Measurements from ENCODE around the gene COX6B2. TPM values are rescaled to one million over a fixed set of nuclear protein-coding genes. Genes with fewer than 3 reads are reported as not detected.

The COX6B2 gene
- total RNA-seq, 1 donor from 2014 or later = not detected

DNA sequence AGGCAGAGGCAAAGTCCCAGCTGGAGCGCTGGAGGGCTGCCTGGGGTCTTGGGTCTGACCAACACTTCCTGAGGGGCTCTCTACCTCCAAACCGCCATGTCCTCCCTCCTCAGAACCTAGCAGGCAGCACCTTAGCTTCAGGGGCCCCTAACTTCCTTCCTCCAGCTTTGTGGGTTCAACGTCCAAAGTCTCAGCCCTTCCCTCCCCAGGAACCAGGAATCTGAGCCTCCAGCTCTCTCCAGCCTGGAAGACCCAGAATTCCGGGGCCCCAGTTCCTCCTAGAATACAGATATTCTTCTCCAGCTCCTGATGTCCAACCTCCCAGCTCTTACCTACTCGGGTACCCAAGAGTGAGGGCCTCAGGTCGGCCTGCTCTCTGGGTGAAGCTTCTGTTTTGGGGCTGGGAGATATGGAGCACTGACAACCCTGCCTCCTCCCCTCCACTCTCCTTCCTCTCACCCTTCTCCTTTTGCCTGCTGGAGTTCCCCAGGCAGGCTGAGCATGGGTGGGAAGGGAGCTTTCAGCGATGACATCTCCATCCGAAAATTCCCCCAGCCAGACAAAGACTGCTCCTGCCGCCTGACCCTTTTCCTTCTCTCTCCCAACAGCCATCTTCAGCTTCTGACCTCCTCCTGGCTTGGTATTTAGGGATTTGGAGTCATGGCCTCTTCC, 32.9 kb downstream of the COX6B2 start:
- no peak for ATAC-seq
- DNase-seq = no peak
- intact Hi-C loops (cut with micrococcal nuclease) = no loop called here

DNA sequence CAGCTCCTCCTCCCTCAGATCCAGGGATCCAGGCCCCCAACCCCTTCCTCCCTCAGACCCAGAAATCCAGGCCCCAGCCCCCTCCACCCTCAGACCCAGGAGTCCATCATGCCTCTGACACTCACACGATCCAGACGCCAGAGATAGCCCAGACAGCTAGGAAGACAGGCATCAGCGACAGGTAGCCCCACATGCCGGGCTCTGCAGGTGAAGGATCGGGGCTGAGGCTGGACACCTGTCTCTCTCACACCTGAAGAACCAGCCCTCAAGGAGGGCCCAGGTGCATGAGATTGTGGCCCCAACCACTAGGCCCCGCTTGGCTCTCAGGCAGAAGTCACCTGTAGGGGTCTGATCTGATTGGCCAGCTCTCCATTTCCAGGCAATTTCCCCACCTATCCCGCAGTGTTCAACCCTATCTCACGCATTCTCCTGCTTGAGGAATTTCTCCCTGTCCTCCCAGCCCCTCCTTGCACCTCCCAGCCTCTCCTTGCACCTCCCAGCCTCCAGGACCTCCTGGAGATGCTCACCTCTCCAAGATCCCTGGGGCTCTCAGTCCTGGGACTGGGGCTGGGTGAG, 33.6 kb downstream of the COX6B2 start:
- DNase-seq = no peak
- no peak for ATAC-seq
- intact Hi-C loops (cut with micrococcal nuclease) = no loop called here

DNA sequence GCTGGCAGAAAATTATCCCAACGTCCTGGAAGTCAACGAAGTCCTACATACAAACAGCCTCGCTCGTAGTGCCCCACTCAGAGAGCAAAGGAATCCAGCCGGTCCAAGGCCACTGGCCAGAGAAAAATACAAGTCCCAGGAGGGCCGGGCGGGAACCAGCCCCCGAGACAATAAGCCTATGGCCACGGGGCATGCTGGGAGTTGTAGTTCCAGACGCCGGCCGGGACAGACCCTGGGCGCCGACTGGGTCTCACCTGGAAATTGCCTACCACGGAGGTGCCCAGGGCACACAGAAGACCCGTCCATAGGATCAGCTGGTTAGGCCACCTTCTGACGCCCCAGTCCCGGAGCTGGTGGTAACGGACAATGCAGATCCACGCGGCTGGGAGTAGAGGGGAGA, 34.7 kb downstream of the COX6B2 start:
- intact Hi-C loops (cut with micrococcal nuclease) = no loop called here
- peak; percentile 60 for DNase-seq
- peak; percentile 65 for ATAC-seq

DNA sequence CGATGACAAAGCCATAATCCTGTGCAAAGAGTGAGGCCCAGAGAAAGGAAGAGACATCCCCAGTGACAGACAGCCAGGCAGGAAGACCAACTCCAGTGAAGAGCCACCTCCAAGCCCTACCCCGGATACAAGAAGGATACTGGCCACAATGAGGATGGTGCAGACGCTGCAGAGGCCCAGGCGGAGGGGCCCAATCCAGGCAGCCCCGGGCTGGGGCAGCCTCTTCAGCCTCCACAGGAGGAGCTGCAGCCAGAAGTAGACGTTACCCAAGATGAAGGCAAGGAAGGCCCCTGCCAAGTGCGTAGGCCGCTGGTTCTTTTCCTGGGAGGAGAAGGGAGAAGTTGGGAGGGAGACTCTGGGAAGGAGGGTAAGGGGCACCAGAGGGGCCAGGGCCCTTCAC, 37.9 kb downstream of the COX6B2 start:
- DNase-seq = no peak
- intact Hi-C loops (cut with micrococcal nuclease) = no loop called here
- no peak for ATAC-seq

DNA sequence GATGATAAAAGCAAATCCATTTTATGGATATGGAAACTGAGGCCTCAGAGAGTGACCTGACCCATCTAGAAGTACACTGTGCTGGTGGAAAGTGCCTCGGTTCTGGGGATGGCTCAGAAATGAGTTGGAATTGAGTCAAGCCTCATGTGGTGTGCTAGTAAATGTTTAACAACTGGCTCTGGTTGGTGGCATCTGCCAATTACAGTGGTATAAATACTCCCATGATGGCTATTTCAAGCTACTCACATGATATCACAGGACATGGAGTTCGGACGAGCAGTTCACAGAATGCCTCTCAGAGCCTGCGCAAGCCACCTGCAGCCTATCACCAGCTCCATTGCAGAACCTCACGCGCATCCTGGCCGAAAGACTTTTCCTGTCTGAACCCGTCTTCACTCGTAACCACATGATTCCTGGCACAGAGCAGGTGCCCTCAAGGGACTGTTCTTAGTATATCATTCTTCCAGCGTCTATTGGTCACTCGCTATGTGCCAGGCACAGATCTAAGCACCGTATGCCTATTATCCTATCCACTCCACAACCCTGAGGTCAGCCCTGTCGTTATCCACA, 38.5 kb downstream of the COX6B2 start:
- intact Hi-C loops (cut with micrococcal nuclease) = no loop called here
- no peak for DNase-seq
- ATAC-seq = no peak

DNA sequence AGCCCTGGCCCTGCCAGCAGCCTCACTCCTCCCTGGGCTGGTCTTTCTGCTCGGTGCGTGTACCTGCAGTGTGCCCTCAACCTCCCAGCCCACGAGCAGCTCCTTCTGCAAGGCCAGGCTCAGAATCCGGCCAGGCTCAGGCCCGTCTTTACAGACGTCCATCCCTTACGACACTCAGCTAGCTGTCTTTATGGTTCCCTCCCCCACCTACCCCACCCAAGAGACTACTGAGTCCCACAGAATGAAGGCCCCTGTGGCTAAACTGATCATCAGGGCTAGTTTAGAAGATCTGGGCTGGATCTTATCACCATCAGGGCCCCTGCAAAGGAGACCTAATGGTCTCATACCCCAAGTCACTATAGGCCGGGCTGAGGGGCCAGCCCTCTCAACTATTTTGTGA, 40.1 kb downstream of the COX6B2 start:
- intact Hi-C loops (cut with micrococcal nuclease) = no loop called here
- DNase-seq = no peak
- no peak for ATAC-seq

DNA sequence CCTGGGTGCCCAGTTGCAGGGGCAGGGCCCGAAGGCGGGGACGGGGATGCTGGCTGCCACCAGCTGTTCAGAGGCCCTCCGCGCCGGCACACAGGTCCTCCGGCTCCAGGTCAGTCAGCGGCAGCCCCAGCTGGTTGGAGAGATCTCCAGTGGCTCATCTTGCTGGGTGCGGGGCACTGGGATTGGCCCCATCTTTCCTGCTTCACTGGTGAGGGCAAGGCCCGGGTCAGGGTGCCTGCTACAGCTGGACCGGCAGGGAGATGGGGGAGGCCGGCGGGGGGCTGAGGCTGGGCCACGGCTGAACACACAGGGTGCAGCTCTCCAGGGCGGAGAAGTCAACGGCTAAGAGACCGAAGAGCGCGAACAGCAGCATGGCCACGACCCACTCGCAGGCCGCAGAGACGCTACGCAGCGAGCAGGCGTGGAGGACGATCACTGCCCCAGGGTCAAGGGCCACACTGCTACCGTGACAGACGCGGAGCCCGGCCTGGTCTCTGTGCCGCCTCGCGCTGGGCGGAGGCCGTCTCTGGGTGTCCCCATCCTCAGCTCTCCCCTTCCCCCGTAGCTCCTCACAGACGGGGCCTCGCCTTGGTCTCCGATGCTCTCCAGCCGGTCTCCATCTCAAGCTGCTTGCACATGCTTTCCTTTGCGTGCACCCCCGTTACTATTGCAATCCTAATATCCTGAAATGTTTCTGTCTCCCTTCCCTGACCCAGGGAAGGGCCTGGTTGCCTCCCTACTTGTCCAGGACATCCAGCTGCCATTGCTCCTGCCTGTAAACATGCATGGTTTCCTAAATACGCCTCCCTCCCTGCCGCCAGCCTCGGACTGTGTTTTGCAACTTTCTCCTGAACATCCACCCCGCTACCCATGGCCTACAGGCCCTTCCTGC, 41.7 kb downstream of the COX6B2 start:
- DNase-seq = no peak
- intact Hi-C loops (cut with micrococcal nuclease) = no loop called here
- no peak for ATAC-seq

DNA sequence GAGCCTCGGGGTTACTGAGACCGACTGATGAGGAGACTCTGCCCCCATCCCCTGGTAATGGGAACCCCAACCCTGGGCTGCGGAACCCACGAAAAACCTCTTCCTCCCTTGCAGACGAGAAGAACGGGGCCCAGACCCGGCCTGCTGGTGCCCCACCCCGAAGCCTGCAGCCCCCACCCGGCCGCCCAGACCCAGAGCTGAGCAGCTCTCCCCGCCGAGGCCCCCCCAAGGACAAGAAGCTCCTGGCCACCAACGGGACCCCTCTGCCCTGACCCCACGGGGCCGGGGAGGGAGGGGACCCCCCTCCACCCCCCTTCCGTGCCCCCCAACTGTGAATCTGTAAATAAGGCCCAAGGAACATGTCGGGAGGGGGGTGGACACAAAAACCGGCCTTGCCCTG, 42.7 kb downstream of the COX6B2 start:
- no peak for DNase-seq
- intact Hi-C loops (cut with micrococcal nuclease) = no loop called here
- ATAC-seq = no peak

DNA sequence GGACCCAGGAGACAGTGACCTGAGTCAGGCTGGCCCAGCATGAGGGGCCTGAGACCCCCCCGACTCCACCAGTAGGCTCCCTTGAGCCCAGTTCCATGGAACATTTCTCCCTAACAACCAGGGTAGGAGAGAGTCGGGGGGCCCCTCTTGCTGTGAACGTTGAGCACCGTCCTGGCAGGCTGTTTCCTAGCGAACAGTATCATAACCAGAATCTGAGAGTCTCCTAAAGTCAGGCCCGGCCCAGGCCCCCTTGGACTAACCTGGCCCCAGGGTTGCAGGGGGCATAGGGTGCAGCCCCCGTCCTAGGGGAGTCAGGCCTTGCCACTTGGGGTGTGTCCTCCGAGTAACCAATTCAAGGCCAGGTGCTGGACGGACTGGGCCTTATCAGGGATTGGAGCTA, 43.1 kb downstream of the COX6B2 start:
- intact Hi-C loops (cut with micrococcal nuclease) = no loop called here
- DNase-seq (no peak), ATAC-seq (no peak)

DNA sequence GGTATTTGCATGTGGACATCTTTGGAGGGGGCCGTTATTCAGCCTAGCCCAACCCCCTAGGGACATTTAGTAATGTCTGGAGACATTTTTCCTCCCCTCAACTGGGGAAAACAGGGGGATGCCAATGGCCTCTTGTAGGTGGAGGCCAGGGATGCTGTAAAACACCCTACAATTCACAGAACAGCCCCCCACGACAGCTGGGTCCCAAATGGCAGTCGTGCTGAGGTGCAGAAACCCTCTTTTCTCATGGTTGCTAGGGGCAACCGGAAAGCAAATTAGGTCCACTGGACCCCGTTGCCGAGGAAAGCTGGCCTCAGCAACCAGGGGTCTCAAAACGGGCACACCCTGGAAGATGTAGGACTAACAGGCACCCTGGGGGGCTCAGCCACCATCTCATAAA, 44.0 kb downstream of the COX6B2 start:
- intact Hi-C loops (cut with micrococcal nuclease) = no loop called here
- DNase-seq (no peak), ATAC-seq (no peak)

DNA sequence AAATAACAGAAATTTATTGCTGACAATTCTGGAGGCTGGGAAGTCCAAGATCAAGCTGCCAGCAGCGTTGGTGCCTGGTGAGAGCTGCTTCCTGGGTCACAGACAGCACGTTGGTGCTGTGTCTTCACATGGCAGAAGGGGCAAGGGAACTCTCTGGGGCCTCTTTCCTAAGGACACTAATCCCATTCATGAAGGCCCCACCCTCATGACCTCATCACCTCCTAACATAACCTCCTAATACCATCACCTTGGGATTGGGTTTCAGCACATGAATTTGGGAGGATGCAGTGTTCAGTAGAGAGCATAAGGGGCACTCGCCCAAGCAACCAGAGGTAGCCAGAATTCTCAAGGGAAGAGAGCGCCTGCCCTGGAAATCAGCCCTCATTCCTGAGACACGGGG, 45.1 kb downstream of the COX6B2 start:
- intact Hi-C loops (cut with micrococcal nuclease) = no loop called here
- no peak for DNase-seq
- ATAC-seq = no peak

DNA sequence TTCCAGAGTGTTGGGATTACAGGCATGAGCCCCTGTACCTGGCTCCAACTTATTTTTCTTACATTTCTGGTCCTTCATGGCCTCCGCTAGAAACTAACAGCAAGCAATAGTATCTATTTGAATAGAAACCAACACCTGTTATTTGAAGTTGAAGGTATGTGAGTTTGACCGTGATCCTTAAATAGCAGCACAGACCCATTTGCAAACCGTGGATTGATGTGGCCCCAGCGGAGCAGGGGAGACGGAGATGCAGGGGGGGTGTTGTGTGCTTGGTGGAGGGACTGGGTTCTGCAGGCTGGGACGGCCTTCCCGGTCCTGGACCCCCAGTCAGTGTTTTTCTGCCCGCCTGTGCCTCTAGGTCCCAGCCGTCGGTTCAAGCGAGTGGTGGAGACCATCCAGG, 46.2 kb downstream of the COX6B2 start:
- ATAC-seq (no peak), DNase-seq (no peak)
- intact Hi-C loops (cut with micrococcal nuclease) = no loop called here

DNA sequence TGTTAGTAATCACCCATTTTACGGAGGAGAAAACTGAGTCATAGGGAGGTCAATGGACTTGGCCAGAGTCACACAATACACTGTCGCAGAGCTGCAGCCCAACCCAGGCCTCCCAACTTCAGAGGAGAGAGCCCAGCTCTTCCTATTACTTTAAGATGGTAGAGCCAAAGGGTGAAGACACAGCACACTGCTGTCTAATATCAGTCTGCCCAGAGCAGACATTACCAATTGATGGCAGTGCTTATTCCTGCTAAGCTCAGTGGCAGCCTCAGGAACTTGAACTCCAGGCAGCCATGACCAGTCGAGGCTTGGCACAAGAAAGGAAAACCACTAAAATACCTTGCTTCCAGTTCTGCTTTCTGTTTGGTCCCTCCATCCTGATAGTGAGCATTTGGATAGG, 47.8 kb downstream of the COX6B2 start:
- intact Hi-C loops (cut with micrococcal nuclease) = no loop called here
- no peak for ATAC-seq
- no peak for DNase-seq

DNA sequence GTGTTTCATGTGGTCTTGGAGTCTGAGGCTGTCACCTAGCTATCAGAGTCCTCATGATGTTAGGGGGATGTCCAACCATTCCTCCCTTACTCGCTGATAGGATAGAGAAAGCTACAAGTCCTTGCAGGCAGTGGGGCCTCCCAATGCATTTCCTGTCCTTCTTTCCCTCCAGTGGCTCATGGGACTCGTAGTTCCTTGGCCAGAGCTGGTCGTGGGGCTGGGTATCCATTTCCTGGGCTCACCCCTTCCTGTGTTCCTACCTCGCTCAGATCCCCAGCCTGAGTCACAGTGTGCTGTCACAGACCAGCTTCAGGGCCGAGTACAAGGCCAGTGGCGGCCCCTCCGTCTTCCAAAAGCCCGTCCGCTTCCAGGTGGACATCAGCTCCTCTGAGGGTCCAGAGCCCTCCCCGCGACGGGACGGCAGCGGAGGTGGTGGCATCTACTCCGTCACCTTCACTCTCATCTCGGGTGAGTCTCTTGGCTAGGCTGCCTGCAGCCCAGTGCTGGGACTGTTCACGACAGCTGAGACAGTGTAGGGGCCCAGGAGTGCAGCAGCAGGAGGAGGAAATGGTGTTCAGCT, 48.4 kb downstream of the COX6B2 start:
- intact Hi-C loops (cut with micrococcal nuclease) = no loop called here
- ATAC-seq (no peak), DNase-seq (no peak)

DNA sequence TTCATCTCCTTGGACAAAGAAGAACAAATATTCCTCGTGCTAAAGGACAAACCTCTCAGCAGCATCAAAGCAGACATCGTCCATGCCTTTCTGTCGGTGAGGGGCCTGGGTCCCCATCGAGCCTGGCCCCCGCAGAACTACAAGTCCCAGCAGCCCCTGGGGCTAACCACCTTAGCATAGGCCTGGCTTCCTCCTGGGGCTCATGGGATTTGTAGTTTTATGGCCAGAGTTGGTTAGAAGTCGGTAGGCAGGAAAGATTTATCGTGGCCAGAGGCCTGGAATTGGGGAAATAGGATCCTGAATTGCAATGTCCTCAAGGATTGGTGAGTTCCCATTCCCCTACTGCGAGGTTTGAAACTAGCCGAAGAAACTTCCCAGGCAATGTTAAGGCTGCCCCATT, 49.0 kb downstream of the COX6B2 start:
- ATAC-seq (peak; percentile 72), DNase-seq (peak; percentile 49)
- intact Hi-C loops (cut with micrococcal nuclease) = no loop called here

DNA sequence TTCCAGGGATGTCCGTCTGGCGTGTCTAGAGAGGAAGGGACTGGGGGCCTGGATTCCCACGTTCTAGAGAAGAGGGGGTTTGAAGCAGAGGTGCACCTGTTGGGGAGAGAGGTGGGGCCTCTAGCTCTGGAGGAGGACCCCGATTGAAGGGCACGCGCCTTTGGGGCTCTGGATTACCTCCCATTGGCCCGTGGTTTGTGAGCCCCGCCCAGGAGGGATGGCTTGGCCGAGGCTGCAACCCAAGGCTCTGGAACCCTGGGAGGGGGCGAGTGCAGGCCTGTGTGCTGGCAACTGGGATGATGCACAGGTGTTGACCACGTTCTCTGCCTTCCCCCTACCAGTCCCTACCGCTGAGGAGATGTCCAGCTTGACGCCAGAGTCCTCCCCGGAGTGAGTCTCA, 49.5 kb downstream of the COX6B2 start:
- DNase-seq = no peak
- no peak for ATAC-seq
- intact Hi-C loops (cut with micrococcal nuclease) = no loop called here

DNA sequence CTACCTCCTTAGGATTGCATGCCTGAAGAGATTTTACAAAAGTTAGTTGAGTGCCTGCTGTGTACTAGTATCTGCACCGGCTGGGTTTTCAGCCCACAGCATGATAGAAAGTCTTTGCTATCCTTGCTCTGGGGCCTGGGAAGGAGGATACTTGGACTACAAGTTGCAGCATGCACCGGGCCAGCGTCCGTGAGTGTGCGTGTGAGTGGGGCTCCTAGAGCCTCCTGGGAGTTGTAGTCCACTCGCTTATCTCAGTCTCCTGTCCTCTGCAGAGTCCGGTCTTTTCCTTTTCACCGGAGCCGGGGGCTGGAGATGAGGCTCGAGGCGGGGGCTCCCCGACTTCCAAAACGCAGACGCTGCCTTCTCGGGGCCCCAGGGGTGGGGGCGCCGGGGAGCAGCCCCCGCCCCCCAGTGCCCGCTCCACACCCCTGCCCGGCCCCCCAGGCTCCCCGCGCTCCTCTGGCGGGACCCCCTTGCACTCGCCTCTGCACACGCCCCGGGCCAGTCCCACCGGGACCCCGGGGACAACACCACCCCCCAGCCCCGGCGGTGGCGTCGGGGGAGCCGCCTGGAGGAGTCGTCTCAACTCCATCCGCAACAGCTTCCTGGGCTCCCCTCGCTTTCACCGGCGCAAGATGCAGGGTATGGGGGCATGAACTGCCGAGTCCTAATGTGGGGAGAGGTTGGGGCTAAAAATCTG, 50.1 kb downstream of the COX6B2 start:
- intact Hi-C loops (cut with micrococcal nuclease) = no loop called here
- peak; percentile 53 for DNase-seq
- ATAC-seq = peak; percentile 43

DNA sequence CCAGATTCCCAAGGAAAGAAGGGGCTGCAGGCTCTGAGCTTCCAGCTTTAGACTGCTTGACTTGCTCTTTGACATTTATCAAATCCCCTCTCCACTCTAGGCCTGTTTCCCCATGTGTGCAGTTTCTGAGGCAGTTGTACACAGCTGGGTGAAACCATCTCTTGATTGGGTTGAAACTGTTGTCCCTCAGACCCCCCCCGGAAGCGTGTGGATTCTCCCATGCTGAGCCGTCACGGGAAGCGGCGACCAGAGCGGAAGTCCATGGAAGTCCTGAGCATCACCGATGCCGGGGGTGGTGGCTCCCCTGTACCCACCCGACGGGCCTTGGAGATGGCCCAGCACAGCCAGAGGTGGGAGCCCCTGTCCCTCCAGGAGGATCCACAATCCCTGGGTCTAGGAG, 51.0 kb downstream of the COX6B2 start:
- intact Hi-C loops (cut with micrococcal nuclease) = no loop called here
- ATAC-seq (no peak), DNase-seq (no peak)

DNA sequence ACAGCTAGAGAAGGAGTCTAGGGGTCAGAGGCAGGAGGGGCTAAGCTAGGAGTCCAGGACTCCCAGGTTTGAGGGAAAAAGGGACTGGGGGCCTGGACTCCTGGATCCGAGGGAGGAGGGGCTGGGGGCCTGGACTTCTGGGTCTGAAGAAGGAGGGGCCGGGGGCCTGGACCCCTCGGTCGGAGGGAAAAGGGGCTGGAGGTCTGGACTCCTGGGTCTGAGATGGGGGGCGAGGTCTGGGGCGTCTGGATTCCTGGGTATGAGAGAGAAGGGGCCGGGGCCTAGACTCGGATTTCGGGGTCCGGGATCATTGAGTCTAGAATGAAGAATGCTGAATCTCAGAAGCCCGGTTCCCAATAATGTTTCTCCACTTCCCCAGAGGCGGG, 52.2 kb downstream of the COX6B2 start:
- ATAC-seq (no peak), DNase-seq (no peak)
- intact Hi-C loops (cut with micrococcal nuclease) = no loop called here
